H1 (cell line): ENCODE data around the gene CGB2. TPM values are rescaled to one million over a fixed set of nuclear protein-coding genes. Genes with fewer than 3 reads are reported as not detected.

Source experiments
- polyA plus RNA-seq, 7 experiments: library from polyadenylated mRNA; depleted of rRNA in 3 of 7; stranded (reverse) in 5 of 7; unstranded in 2 of 7; fragments of >200 nt in 5 of 7; fragments of 200-250 nt in 2 of 7; gene quantifications; 1 replicate in 5 of 7; 2 replicates in 1 of 7; 4 replicates in 1 of 7; pipeline versions ENCODE4 v1.2.1 to v1.2.3, GENCODE V29; 2011 to 2013; ENCODE audit warnings: missing spikeins in 2 of 7, mixed read lengths in 2 of 7
- total RNA-seq: library from RNA; stranded (reverse); fragmentation: NEBNext Ultra II Directional; extraction: Animal tissue kit (Norgen Biotek cat#: 25700); gene quantifications from 2 replicates; pipeline ENCODE4 v1.2.1, GENCODE V29; 2021
- TF ChIP-seq, protein P1 (sequence below): IDR thresholded peaks from 2 replicates; pipeline ENCODE4 v1.6.1; 2012; ENCODE audit warnings: inconsistent platforms

CGB2 gene
- total and polyA plus RNA-seq, 2 of the 8 experiments (the other 6 are each of a cell fraction or from before 2014, with no cell fraction given): 0.71 to 3.2 TPM

DNA sequence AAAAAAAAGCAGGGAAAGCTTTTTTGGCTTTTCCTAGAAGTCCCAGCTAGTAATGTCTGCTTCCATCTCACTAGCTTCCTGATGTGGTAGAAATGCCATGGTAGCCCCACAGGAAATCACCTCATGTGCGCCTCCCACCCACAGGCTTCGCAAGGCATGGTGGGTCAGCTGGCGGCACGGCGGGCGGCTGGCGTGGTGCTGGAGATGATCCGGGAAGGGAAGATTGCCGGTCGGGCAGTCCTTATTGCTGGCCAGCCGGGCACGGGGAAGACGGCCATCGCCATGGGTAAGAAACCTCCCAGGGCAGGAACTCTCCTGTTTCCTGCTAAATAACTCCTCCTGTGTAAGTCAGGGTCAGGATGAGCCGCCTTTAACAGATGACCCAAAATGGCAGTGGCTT lies 27.6 kb upstream of the CGB2 start (continued):
- TF ChIP-seq, protein P1, sequence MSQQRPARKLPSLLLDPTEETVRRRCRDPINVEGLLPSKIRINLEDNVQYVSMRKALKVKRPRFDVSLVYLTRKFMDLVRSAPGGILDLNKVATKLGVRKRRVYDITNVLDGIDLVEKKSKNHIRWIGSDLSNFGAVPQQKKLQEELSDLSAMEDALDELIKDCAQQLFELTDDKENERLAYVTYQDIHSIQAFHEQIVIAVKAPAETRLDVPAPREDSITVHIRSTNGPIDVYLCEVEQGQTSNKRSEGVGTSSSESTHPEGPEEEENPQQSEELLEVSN: no peak
